Astrocyte (in vitro differentiated cells and primary cell): ENCODE measurements around the gene S100A3. TPM values are rescaled to one million over a fixed set of nuclear protein-coding genes. Genes with fewer than 3 reads are reported as not detected.

Experiments used
- DNase-seq: peaks from one replicate; pipeline ENCODE4 v3.0.0-alpha.2; 2010; ENCODE audit warnings: low read depth
- FAIRE-seq: peaks from 2 replicates; lab custom pipeline; 2011; peaks lifted over from hg19 to GRCh38; lab: Jason Lieb, UNC
- H2AFZ ChIP-seq: 2 replicates; pipeline ENCODE4 v1.6.0; 2012; ENCODE audit warnings: low read depth, low read length, inconsistent platforms
- H3K27ac ChIP-seq: 2 replicates; pipeline ENCODE4 v1.5.1; 2011; ENCODE audit warnings: low read depth, low read length, inconsistent platforms
- H3K27me3 ChIP-seq: 2 replicates; pipeline ENCODE4 v1.6.0; 2011; ENCODE audit warnings: low read length, inconsistent platforms; ENCODE audit not compliant: insufficient read depth
- H3K36me3 ChIP-seq: 2 replicates; pipeline ENCODE4 v1.5.1; 2011; ENCODE audit warnings: low read length, inconsistent platforms; ENCODE audit not compliant: insufficient read depth
- H3K4me1 ChIP-seq: 2 replicates; pipeline ENCODE4 v1.5.1; 2011; ENCODE audit warnings: low read length, inconsistent platforms; ENCODE audit not compliant: insufficient read depth
- H3K4me2 ChIP-seq: 2 replicates; pipeline ENCODE4 v1.6.0; 2012; ENCODE audit warnings: low read length, inconsistent platforms
- H3K4me3 ChIP-seq: 2 replicates; pipeline ENCODE4 v1.5.1; 2011; ENCODE audit warnings: low read depth, mild to moderate bottlenecking, low read length, inconsistent platforms; ENCODE audit not compliant: insufficient read depth
- H3K79me2 ChIP-seq: 2 replicates; pipeline ENCODE4 v1.6.0; 2012; ENCODE audit warnings: mild to moderate bottlenecking, low read length, inconsistent platforms; ENCODE audit not compliant: insufficient read depth
- H3K9ac ChIP-seq: 2 replicates; pipeline ENCODE4 v1.6.0; 2012; ENCODE audit warnings: mild to moderate bottlenecking, low read length, inconsistent platforms
- H3K9me3 ChIP-seq: 2 replicates; pipeline ENCODE4 v1.5.1; 2012; ENCODE audit warnings: low read depth, mild to moderate bottlenecking, low read length, inconsistent platforms; ENCODE audit not compliant: insufficient read depth
- H4K20me1 ChIP-seq: 2 replicates; pipeline ENCODE4 v1.6.0; 2012; ENCODE audit warnings: low read length, inconsistent platforms; ENCODE audit not compliant: insufficient read depth
- H3K27ac Mint-ChIP-seq: one replicate; pipeline ENCODE4 v1.8.0; 2021; ENCODE audit warnings: mild to moderate bottlenecking, mixed read lengths; ENCODE audit not compliant: unreplicated experiment
- H3K27me3 Mint-ChIP-seq: one replicate; pipeline ENCODE4 v1.8.0; 2021; ENCODE audit warnings: low read depth, mixed read lengths; ENCODE audit not compliant: unreplicated experiment
- H3K36me3 Mint-ChIP-seq: one replicate; pipeline ENCODE4 v1.8.0; 2021; ENCODE audit warnings: low read depth, mixed read lengths; ENCODE audit not compliant: unreplicated experiment
- H3K4me1 Mint-ChIP-seq: one replicate; pipeline ENCODE4 v1.8.0; 2021; ENCODE audit warnings: low read depth, mixed read lengths; ENCODE audit not compliant: unreplicated experiment
- H3K4me3 Mint-ChIP-seq: one replicate; pipeline ENCODE4 v1.8.0; 2021; ENCODE audit warnings: mild to moderate bottlenecking, moderate library complexity, mixed read lengths; ENCODE audit not compliant: unreplicated experiment
- H3K9me3 Mint-ChIP-seq: one replicate; pipeline ENCODE4 v1.8.0; 2021; ENCODE audit warnings: mild to moderate bottlenecking, mixed read lengths; ENCODE audit not compliant: unreplicated experiment
- EZH2 ChIP-seq: IDR thresholded peaks from 2 replicates; pipeline ENCODE4 v1.6.1; 2012; ENCODE audit warnings: mild to moderate bottlenecking, low read length, inconsistent platforms; ENCODE audit not compliant: insufficient read depth
- total RNA-seq: library from RNA; stranded (reverse); gene quantifications from 2 replicates; pipeline ENCODE4 v1.2.1, GENCODE V29; 2021
- TF ChIP-seq, protein P1 (sequence below): IDR thresholded peaks from 2 replicates; pipeline ENCODE4 v1.5.1; 2011; ENCODE audit warnings: low read depth, mild to moderate bottlenecking, inconsistent platforms, low read length, moderate library complexity; ENCODE audit not compliant: insufficient read depth

S100A3 gene
- total RNA-seq, 1 donor from 2014 or later, result 14.6 TPM

- H3K9me3 Mint-ChIP-seq, result peaks cover 2% of the 10 kb centered on the region
- Histone ChIP-seq H3K4me2 (no peak overlapping the region), H3K36me3 (no peaks in the 10 kb centered on the region), H4K20me1 (no peaks in the 10 kb centered on the region), H3K9ac (peak overlapping the region; percentile 42), H3K79me2 (no peaks in the 10 kb centered on the region), H3K4me3 (no peak overlapping the region), H3K27me3 (no peaks in the 10 kb centered on the region), H3K4me1 (peaks cover 21% of the 10 kb centered on the region), H3K9me3 (no peaks in the 10 kb centered on the region), H2AFZ (peak overlapping the region; percentile 43), H3K27ac (no peak overlapping the region)
- peaks cover 23% of the 10 kb centered on the region for H3K4me1 Mint-ChIP-seq
- H3K27me3 Mint-ChIP-seq, result no peaks in the 10 kb centered on the region
- TF ChIP-seq, protein P1, sequence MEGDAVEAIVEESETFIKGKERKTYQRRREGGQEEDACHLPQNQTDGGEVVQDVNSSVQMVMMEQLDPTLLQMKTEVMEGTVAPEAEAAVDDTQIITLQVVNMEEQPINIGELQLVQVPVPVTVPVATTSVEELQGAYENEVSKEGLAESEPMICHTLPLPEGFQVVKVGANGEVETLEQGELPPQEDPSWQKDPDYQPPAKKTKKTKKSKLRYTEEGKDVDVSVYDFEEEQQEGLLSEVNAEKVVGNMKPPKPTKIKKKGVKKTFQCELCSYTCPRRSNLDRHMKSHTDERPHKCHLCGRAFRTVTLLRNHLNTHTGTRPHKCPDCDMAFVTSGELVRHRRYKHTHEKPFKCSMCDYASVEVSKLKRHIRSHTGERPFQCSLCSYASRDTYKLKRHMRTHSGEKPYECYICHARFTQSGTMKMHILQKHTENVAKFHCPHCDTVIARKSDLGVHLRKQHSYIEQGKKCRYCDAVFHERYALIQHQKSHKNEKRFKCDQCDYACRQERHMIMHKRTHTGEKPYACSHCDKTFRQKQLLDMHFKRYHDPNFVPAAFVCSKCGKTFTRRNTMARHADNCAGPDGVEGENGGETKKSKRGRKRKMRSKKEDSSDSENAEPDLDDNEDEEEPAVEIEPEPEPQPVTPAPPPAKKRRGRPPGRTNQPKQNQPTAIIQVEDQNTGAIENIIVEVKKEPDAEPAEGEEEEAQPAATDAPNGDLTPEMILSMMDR, result peak; percentile 76
- TF ChIP-seq EZH2, result no peak
- no peaks in the 10 kb centered on the region for H3K36me3 Mint-ChIP-seq
- FAIRE-seq (no peak), DNase-seq (peak; percentile 48)
- H3K27ac Mint-ChIP-seq, result peak overlapping the region; percentile 72
- H3K4me3 Mint-ChIP-seq, result no peak overlapping the region
These were observed 38.1 kb downstream of the S100A3 start for GRCh38 chr1:153510984-153511410.

- Histone ChIP-seq H3K36me3 (no peaks in the 10 kb centered on the region), H4K20me1 (no peaks in the 10 kb centered on the region), H3K9me3 (no peaks in the 10 kb centered on the region), H3K4me2 (no peak overlapping the region), H3K4me3 (no peak overlapping the region), H3K27ac (no peak overlapping the region), H2AFZ (no peak overlapping the region), H3K27me3 (no peaks in the 10 kb centered on the region), H3K4me1 (peaks cover 21% of the 10 kb centered on the region), H3K9ac (no peak overlapping the region), H3K79me2 (no peaks in the 10 kb centered on the region)
- Mint-ChIP-seq H3K4me3 (peak overlapping the region; percentile 15), H3K9me3 (peaks cover 2% of the 10 kb centered on the region), H3K27ac (no peak overlapping the region), H3K36me3 (no peaks in the 10 kb centered on the region), H3K4me1 (peaks cover 23% of the 10 kb centered on the region), H3K27me3 (no peaks in the 10 kb centered on the region)
- no peak for TF ChIP-seq EZH2
- TF ChIP-seq, protein P1, result peak; percentile 74
- no peak for FAIRE-seq
- no peak for DNase-seq
These were observed 39.2 kb downstream of the S100A3 start for GRCh38 chr1:153509729-153510354.

DNA sequence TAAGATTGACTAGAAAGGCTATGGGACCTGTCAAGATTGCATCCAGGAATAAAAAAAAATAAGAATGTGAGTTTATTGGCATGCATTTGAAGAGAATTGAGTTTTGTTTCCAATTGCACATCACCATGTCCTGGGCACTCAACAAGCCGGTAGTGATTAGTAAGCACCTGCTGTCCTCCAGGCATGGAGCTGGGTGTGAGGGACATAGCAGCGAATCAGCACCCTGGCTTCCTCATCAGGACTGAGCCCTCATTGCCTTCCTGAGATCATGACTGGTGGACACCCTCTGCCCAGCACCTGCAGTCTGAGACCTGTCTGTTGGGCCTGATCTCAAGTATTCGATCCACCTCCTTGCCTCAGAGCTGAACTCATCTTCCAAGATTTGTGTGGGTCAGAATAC is 40.0 kb downstream of the S100A3 start:
- Mint-ChIP-seq H3K36me3 (no peaks in the 10 kb centered on the region), H3K27ac (no peak overlapping the region), H3K9me3 (peaks cover 2% of the 10 kb centered on the region), H3K27me3 (no peaks in the 10 kb centered on the region), H3K4me1 (peaks cover 23% of the 10 kb centered on the region), H3K4me3 (no peak overlapping the region)
- FAIRE-seq (no peak), DNase-seq (no peak)
- TF ChIP-seq, protein P1, result no peak
- no peak for TF ChIP-seq EZH2
- H2AFZ ChIP-seq, result no peak overlapping the region
- H3K9me3 ChIP-seq, result no peaks in the 10 kb centered on the region
- H3K4me2 ChIP-seq, result no peak overlapping the region
- no peak overlapping the region for H3K27ac ChIP-seq
- no peaks in the 10 kb centered on the region for H4K20me1 ChIP-seq
- H3K79me2 ChIP-seq, result no peaks in the 10 kb centered on the region
- no peaks in the 10 kb centered on the region for H3K27me3 ChIP-seq
- H3K4me1 ChIP-seq, result peaks cover 21% of the 10 kb centered on the region
- no peak overlapping the region for H3K9ac ChIP-seq
- no peaks in the 10 kb centered on the region for H3K36me3 ChIP-seq
- H3K4me3 ChIP-seq, result no peak overlapping the region
